ENCODE data around the gene HDGFL3.

GRCh38 chr15:83115410-83115809 lies 92.2 kb downstream of the HDGFL3 start:
- TF ChIP-seq POLR2AphosphoS5 (IDR thresholded peaks at IDR 0.05) (no peak), CTCF (IDR thresholded peaks at IDR 0.05) (no peak)

Data from breast epithelium (tissue), 3 donors.